Peyer's patch (tissue), 4 donors: Measurements from ENCODE around the gene MRE11.

Experiments
- CTCF ChIP-seq, 6 experiments: fragments of 450-650 bp in 4 of 6; fragments of 200-600 bp in 2 of 6; sonication (generic) in 1 of 6; IDR thresholded peaks; one replicate each; pipeline ENCODE4 v1.5.1; 2017 to 2019; ENCODE audit warnings: antibody characterized with exemption in 6 of 6, mild to moderate bottlenecking in 3 of 6, moderate library complexity in 1 of 6
- POLR2A ChIP-seq, 2 donors: fragments of 450-650 bp; IDR thresholded peaks; one replicate each; pipeline ENCODE4 v1.5.1; 2017; ENCODE audit warnings: antibody characterized with exemption in 2 of 2, mild to moderate bottlenecking in 2 of 2, moderate library complexity in 2 of 2

DNA sequence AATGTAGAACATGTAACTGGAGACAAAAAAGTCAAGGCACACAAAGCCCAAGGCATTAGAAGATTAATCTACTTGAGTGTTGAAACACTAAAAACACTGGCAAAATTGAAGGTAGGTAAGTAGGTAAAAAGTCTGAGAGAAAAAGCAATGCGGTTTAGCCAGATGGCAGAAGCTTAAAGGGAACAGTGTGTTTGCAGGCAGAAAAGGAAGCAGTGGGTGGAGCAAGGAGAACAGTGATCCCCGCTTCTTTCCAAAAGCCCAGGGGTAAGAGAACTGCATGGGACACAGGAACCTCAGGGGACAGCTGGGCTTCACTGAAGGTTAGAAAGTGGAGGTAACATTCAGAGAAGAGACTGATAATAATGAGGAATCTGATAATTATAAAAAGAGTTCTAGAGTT lies 16.0 kb downstream of the MRE11 start:
- TF ChIP-seq CTCF (IDR thresholded peaks at IDR 0.05) (no peak), POLR2A (IDR thresholded peaks at IDR 0.05) (no peak)
